ENCODE measurements around the gene KIF26B.

DNA sequence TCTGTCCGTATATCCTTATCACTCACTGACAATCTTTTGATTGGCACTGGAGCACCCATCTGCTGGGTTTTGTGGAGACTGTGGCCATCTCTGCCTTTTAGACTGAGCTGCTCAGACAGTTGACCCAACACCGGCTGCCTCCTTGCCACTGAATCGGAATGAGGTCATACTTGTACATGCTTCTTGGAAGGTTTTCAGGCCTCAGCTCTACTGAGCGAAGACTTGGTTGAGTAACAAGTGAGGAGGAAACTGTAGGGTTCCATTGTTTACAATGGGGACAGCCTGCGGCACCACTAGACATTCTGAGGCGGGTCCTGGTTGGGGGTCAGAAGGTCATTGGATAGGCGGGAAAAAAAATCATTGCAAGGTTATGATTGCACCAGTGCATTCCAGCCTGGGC is 320.3 kb downstream of the KIF26B start:
- TF ChIP-seq, protein P1, sequence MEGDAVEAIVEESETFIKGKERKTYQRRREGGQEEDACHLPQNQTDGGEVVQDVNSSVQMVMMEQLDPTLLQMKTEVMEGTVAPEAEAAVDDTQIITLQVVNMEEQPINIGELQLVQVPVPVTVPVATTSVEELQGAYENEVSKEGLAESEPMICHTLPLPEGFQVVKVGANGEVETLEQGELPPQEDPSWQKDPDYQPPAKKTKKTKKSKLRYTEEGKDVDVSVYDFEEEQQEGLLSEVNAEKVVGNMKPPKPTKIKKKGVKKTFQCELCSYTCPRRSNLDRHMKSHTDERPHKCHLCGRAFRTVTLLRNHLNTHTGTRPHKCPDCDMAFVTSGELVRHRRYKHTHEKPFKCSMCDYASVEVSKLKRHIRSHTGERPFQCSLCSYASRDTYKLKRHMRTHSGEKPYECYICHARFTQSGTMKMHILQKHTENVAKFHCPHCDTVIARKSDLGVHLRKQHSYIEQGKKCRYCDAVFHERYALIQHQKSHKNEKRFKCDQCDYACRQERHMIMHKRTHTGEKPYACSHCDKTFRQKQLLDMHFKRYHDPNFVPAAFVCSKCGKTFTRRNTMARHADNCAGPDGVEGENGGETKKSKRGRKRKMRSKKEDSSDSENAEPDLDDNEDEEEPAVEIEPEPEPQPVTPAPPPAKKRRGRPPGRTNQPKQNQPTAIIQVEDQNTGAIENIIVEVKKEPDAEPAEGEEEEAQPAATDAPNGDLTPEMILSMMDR (conservative IDR thresholded peaks at IDR 0.05; ENCODE audit: low read length): no peak
- no peak for TF ChIP-seq EZH2phosphoT487 (IDR thresholded peaks at IDR 0.05; ENCODE audit: borderline replicate concordance, low read depth, low read length)

Data from OCI-LY7 (cell line).